Mucosa of stomach (tissue), 1 donor: ENCODE measurements around the gene SUMO2.
"Not testable (repeated sequence)": the region's sequence is repeated elsewhere in the genome, so short reads cannot be mapped to it uniquely, and the experiment has no call there.

ENCODE experiments used
- H3K27me3 ChIP-seq: one replicate; pipeline ENCODE4 v1.7.0; 2013; ENCODE audit warnings: mild to moderate bottlenecking, low read length; ENCODE audit not compliant: control insufficient read depth, insufficient read depth
- H3K36me3 ChIP-seq: one replicate; pipeline ENCODE4 v1.7.0; 2013; ENCODE audit warnings: low read length; ENCODE audit not compliant: control insufficient read depth, insufficient read depth
- H3K4me1 ChIP-seq: one replicate; pipeline ENCODE4 v1.7.0; 2013; ENCODE audit warnings: mild to moderate bottlenecking, low read length; ENCODE audit not compliant: control insufficient read depth, insufficient read depth
- H3K4me3 ChIP-seq: one replicate; pipeline ENCODE4 v1.7.0; 2013; ENCODE audit warnings: low read length
- H3K9ac ChIP-seq: one replicate; pipeline ENCODE4 v1.7.0; 2013; ENCODE audit warnings: mild to moderate bottlenecking, low read length, moderate library complexity
- H3K9me3 ChIP-seq: one replicate; pipeline ENCODE4 v1.7.0; 2013; ENCODE audit warnings: mild to moderate bottlenecking, low read length, moderate library complexity; ENCODE audit not compliant: control insufficient read depth
- donor health status: Pancreatic carcinoma.

The SUMO2 gene

GRCh38 chr17:75178453-75178852, 4.3 kb downstream of the SUMO2 start:
- no peak overlapping the region for H3K4me3 ChIP-seq
- H3K4me1 ChIP-seq, result peaks cover 16% of the 10 kb centered on the region
- no peak overlapping the region for H3K9ac ChIP-seq
- no peaks in the 10 kb centered on the region for H3K27me3 ChIP-seq
- H3K9me3 ChIP-seq, result no peaks in the 10 kb centered on the region
- no peaks in the 10 kb centered on the region for H3K36me3 ChIP-seq

DNA sequence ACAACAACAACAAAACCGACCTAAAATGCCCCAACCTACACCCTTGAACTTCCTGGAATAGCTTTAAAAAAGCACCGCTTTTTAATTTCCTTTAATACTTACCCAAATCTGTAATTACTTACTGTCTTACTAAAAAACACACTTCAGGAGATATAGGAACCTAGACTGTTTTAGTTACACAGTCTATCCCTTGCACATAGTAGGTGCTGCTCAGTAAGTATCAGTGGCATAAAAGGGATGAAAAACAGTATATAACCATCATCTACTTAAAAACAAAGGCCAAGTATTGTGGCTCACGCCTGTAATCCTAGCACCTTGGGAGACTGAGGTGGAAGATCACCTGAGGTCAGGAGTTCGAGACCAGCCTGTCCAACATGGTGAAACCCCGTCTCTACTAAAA, 6.1 kb downstream of the SUMO2 start:
- H3K4me1 ChIP-seq, result peaks cover 10% of the 10 kb centered on the region
- H3K4me3 ChIP-seq, result no peak overlapping the region
- H3K27me3 ChIP-seq, result no peaks in the 10 kb centered on the region
- no peak overlapping the region for H3K9ac ChIP-seq
- no peaks in the 10 kb centered on the region for H3K9me3 ChIP-seq
- H3K36me3 ChIP-seq, result no peaks in the 10 kb centered on the region

DNA sequence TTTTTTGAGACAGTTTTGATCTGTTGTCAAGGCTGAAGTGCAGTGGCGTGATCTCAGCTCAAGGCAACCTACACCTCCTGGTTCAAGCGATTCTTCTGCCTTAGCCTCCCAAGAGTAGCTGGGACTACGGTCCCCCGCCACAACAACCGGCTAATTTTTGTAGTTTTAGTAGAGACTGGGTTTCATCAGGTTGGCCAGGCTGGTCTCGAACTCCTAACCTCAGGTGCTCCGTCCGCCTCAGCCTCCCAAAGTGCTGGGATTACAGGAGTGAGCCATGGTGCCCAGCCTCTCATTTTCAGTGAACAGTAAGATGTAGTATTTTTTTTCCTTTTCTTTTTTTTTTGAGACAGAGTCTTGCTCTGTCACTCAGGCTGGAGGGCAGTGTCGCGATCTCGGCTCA, 7.8 kb downstream of the SUMO2 start:
- H3K4me3 ChIP-seq, result no peak overlapping the region
- H3K27me3 ChIP-seq, result no peaks in the 10 kb centered on the region
- H3K9me3 ChIP-seq, result no peaks in the 10 kb centered on the region
- H3K9ac ChIP-seq, result no peak overlapping the region
- H3K36me3 ChIP-seq, result no peaks in the 10 kb centered on the region
- H3K4me1 ChIP-seq, result peaks cover 4% of the 10 kb centered on the region

- no peaks in the 10 kb centered on the region for H3K36me3 ChIP-seq
- no peaks in the 10 kb centered on the region for H3K4me1 ChIP-seq
Observed at GRCh38 chr17:75173526-75173925, 9.2 kb downstream of the SUMO2 start.

DNA sequence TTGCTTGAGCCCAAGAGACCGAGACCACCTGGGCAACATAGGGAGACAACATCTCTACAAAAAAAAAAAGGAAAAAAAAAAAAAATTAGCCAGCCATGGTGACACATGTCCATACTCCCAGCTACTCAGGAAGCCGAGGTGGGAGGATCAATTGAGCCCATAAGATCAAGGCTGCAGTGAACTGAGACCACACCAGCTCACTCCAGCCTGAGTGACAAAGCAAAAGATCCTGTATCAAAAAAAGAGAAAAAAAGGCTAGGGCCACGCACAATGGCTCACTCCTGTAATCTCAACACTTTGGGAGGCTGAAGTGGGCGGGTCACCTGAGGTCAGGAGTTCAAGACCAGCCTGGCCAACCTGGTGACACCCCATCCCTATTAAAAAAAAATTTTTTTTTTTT, 13.8 kb downstream of the SUMO2 start:
- Histone ChIP-seq H3K4me3 (no peak overlapping the region), H3K9me3 (no peaks in the 10 kb centered on the region), H3K9ac (no peak overlapping the region), H3K4me1 (no peaks in the 10 kb centered on the region), H3K36me3 (no peaks in the 10 kb centered on the region), H3K27me3 (no peaks in the 10 kb centered on the region)

More at GRCh38 chr17:75173526-75173925, 9.2 kb downstream of the SUMO2 start:
- no peak overlapping the region for H3K4me3 ChIP-seq
- no peaks in the 10 kb centered on the region for H3K9me3 ChIP-seq
- no peaks in the 10 kb centered on the region for H3K27me3 ChIP-seq
- H3K9ac ChIP-seq, result no peak overlapping the region

GRCh38 chr17:75164606-75165005, 18.2 kb downstream of the SUMO2 start:
- not testable (repeated sequence) for H3K9me3 ChIP-seq, H3K27me3 ChIP-seq, H3K9ac ChIP-seq, H3K36me3 ChIP-seq, H3K4me3 ChIP-seq
- peaks cover 11% of the 10 kb centered on the region for H3K4me1 ChIP-seq

- Histone ChIP-seq H3K27me3 (no peaks in the 10 kb centered on the region), H3K4me3 (no peak overlapping the region), H3K9me3 (no peaks in the 10 kb centered on the region)
Observed at GRCh38 chr17:75163074-75163473, 19.7 kb downstream of the SUMO2 start.

GRCh38 chr17:75160211-75160610, 22.5 kb downstream of the SUMO2 start:
- H3K27me3 ChIP-seq, result no peaks in the 10 kb centered on the region
- H3K4me1 ChIP-seq, result peaks cover 25% of the 10 kb centered on the region
- no peak overlapping the region for H3K4me3 ChIP-seq
- H3K9ac ChIP-seq, result peak overlapping the region; percentile 7
- no peaks in the 10 kb centered on the region for H3K36me3 ChIP-seq
- no peaks in the 10 kb centered on the region for H3K9me3 ChIP-seq

More at GRCh38 chr17:75163074-75163473, 19.7 kb downstream of the SUMO2 start:
- peaks cover 25% of the 10 kb centered on the region for H3K4me1 ChIP-seq
- H3K9ac ChIP-seq, result no peak overlapping the region
- no peaks in the 10 kb centered on the region for H3K36me3 ChIP-seq

GRCh38 chr17:75159196-75160031, 23.3 kb downstream of the SUMO2 start:
- Histone ChIP-seq H3K9ac (peak overlapping the region; percentile 7), H3K27me3 (no peaks in the 10 kb centered on the region), H3K36me3 (no peaks in the 10 kb centered on the region), H3K4me3 (no peak overlapping the region), H3K4me1 (peaks cover 30% of the 10 kb centered on the region), H3K9me3 (no peaks in the 10 kb centered on the region)

GRCh38 chr17:75158480-75158879, 24.3 kb downstream of the SUMO2 start:
- H3K4me1 ChIP-seq, result peaks cover 30% of the 10 kb centered on the region
- H3K36me3 ChIP-seq, H3K4me3 ChIP-seq: not testable (repeated sequence)

DNA sequence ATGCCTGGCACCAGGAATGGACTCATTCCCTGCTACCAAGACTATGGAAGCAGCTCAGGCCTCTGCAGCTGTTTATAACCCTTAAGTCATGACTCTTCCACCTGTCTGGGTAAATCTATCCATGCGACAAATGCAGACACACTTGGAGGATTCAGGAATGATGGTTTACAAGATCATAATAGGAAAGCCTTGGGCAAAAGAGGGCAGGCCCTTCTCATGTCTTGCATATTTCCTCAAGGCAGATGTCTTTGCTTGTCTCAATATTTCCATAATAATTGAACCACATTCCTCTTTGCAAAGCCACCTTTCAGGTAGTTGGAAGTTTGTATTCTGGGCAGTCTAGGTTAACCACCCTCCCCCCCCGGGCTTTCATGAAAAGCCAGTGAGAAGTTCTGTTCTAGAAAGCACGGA, 27.6 kb downstream of the SUMO2 start:
- no peak overlapping the region for H3K9ac ChIP-seq
- no peaks in the 10 kb centered on the region for H3K9me3 ChIP-seq
- H3K27me3 ChIP-seq, result no peaks in the 10 kb centered on the region
- no peaks in the 10 kb centered on the region for H3K36me3 ChIP-seq
- H3K4me1 ChIP-seq, result peaks cover 25% of the 10 kb centered on the region
- H3K4me3 ChIP-seq, result no peak overlapping the region

More at GRCh38 chr17:75158480-75158879, 24.3 kb downstream of the SUMO2 start:
- H3K9me3 ChIP-seq, H3K27me3 ChIP-seq, H3K9ac ChIP-seq: not testable (repeated sequence)

- no peaks in the 10 kb centered on the region for H3K27me3 ChIP-seq
- H3K4me3 ChIP-seq, result peak within 1 kb of the TSS; percentile 73
- H3K9me3 ChIP-seq, result no peaks in the 10 kb centered on the region
- H3K36me3 ChIP-seq, result no peaks in the 10 kb centered on the region
- H3K9ac ChIP-seq, result peak within 1 kb of the TSS; percentile 64
- H3K4me1 ChIP-seq, result peaks cover 17% of the 10 kb centered on the region
Observed at GRCh38 chr17:75154195-75155106, 28.3 kb downstream of the SUMO2 start, which contains the start of gene JPT1. TSS of gene JPT1 (minus strand) at chr17:75154512. CDS start at chr17:75154397, 115 bp downstream.
